GM18873 (cell line): ENCODE data around the gene RCAN1.
"Not testable (repeated sequence)": the region's sequence is repeated elsewhere in the genome, so short reads cannot be mapped to it uniquely, and the experiment has no call there.

Experiments used
- ATAC-seq: cut with Tn5 transposase; IDR thresholded peaks from one replicate; pipeline ENCODE4 v1.9.1; 2021; ENCODE audit warnings: mild to moderate bottlenecking, moderate library complexity, moderate number of reproducible peaks; ENCODE audit not compliant: unreplicated experiment, low FRiP score

RCAN1 gene

DNA sequence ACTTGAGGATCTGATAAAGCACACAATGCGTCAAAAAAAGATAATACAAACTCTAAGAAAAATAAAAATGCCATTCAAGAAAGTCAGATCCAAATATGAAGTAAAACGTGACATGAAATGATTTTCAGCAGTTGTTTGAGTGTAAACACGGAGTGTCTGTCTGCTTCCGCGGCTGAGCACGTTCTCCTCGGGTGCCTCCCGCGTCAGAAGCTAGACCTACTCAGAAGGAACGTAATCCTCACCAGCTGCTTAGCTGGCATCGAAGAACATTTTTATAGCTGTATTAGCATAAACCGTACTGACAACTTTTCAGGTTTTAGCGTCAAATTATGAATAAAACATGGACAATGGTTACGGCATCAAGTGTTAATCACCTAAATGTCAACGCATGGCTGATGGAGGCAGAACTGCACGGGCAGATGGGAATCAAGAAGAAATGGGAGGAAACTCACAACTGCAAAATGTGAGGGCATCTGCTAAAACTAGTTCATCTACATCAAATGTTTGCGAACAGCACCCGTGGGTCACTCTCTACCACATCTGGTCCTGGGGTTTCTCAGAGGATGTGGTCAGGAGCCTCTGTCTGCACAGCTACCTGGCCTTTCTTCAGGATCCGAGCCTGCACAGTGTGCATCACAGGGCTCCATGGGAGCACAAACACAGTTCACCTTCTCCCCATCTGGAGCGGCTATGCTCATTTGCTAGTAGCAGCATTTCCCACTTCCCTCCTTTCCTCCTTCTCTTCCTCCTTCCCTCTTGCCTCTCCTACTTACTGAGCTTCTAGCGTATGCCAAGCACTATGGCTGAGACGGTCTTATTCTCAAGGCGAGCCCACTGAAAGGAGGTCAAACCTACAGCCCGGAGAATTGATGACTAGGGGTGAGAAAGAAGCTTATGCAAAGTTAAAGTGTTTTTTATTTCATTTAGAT lies 40.0 kb downstream of the RCAN1 start:
- no peak for ATAC-seq

GRCh38 chr21:34571994-34572393 lies 42.9 kb downstream of the RCAN1 start:
- ATAC-seq = no peak

GRCh38 chr21:34570313-34570712 lies 44.6 kb downstream of the RCAN1 start:
- ATAC-seq = no peak

DNA sequence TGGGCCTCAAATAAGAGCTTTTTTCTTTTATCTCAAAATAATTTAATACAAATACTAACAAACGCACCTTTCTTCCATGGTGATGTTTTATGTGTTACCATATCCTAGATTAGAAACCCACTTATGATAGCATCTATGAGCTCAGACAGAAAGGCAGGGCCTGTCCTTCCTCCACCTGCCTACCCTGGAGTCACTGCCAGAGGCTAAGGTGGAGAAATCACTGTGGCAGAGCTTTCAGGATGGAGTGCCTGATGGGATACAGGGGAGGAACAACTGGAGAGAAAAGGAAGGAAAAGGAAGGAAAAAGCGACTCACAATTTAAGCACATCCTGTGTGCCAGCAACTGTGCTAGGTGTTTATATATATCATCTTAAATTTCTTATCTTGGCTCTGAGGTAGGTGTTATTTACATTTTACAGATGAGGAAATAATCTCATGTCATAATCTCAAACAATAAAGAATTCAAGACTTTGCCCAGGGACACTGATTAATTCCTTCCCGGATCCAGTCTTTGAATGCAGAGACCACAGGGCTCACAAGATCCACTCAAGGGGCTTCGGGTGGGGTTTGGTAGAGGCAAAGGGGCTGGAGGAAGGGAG lies 45.4 kb downstream of the RCAN1 start:
- no peak for ATAC-seq

DNA sequence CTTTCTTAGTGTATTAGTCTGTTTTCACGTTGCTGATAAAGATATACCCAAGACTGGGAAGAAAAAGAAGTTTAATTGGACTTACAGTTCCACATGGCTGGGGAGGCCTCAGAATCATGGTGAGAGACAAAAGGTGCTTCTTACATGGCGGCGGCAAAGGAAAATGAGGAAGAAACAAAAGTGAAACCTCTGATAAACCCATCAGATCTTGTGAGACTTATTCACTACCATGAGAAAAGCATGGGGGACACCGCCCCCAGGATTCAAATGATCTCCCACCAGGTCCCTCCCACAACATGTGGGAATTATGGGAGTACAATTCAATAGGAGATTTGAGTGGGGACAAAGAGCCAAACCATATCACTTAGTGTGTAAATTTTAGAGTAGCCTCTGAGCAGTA lies 46.1 kb downstream of the RCAN1 start:
- ATAC-seq = not testable (repeated sequence)

DNA sequence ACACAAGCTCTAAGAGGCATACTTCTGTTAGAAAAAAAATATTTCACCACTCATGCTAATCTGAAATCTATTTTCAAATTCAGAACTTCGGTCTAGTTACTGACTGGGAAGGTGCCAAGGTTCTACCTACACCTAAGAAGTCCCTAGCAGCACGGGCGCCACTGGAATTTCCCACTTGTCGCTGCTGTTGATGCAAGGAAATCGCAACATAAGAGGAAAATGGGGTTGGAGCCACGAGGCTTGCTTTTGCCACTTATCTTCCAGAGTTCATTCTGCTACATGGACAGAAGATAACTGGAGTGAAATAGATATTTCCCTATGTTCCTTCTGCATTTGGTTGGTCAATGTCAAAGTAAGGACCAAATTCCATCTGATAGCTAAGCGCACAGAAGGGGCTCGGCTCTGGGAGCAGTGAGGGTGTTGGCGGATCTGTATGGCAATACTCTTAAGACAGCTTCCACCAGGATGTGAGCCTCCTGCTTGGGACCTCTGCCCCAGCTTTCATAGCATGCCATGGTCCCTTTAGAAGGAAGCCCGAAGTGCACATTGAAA lies 47.2 kb downstream of the RCAN1 start:
- ATAC-seq = no peak

DNA sequence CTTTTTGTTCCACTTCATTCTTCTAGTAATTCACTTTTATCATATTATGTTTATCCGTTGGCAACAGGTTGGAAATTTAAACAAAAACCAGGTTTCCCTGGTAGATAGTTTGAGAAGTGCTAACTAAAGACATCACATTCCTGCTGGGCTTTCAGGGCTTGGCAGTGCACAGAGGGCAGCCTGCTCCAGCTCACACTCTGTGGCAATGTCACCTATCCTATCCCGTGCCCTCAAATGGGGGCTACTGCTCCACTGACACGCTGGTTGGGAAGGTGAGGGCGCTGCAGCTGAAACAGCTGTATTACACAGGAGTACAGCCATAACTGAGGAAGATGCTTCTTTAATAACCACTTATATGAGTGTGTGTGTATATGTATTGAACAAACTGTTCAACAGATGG lies 49.7 kb downstream of the RCAN1 start:
- ATAC-seq = no peak

- not testable (repeated sequence) for ATAC-seq
Observed at GRCh38 chr21:34563370-34563769, 51.5 kb downstream of the RCAN1 start.

- ATAC-seq = no peak
Observed at GRCh38 chr21:34561806-34562205, 53.1 kb downstream of the RCAN1 start.

DNA sequence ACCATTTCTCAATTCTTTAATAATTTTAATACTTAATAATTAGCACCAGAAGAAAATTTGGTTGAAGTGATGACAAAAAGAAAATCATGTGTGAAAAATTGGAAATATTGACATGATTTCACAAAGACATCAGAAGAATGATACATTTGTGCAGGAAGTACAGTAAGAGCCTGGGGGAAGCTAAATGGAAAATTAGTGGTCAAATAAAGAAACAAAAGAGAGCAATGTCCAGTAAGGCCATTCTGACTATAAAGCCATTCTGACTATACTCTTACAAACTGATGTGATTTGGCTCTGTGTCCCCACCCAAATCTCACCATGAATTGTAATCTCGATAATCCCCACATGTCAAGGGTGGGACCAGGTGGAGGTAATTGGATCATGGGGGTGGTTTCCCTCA lies 54.3 kb downstream of the RCAN1 start:
- no peak for ATAC-seq

DNA sequence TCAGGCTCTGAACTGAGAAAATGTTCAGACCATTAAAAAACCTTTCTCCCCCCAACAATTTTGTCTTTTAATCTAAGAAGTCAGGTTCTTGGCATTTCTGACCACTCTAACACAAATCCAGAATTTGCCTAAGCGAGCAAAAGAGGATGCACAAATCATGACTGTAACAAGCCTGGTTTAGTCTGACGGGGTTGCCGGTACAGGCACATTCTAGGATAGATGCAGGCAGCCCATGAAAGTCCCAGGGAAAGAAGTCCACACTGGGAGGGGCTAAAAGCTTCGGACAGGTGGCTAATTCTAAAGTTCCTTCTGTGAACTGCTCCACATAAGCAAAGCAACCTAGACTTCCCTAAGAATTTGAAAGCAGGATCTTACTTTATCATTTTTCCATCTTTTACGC lies 54.9 kb downstream of the RCAN1 start:
- no peak for ATAC-seq

DNA sequence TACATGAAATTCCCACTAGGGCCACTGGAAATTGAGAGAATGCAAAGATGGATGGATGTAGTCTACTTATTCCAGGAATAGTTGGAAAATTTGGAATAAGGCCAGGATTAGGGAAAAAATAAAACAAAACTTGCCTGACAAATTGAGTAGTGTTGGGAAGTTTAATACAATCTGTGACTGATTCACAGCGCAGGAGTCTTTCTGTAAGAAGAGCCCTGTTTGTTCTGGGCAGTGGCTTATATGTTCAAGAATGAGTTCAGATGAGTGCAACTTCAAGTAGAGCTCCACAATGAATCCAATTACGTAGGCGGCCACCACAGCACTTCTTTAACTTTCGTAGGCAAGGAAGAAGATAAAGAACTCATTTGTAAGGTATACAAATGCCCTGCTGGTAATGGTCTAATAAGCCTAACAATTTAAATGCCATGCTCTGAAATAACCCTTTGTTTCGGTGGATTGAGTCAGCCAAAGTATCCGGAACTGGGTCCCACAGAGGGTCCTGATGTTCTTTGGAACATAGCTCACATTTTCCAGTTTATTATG lies 55.8 kb downstream of the RCAN1 start:
- ATAC-seq = no peak

DNA sequence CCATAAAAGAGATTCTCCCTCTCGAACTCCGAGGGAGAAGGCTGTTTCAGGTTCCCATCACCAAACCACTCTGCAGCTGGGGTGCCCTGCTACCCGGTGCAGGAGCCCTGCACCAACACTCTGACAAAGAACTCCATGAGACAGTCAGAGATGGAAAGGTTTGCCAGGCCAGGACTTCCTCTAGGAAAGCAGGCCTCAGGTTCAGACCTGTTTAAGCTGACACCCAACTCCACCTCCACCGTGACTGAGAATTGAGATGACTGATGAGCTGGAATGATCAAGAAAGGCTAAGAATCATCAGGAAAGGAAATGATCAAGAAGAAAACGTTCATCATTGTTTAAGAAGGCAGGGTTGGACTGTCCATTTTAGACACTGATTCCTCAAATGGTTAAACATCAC lies 56.7 kb downstream of the RCAN1 start:
- no peak for ATAC-seq

- no peak for ATAC-seq
Observed at GRCh38 chr21:34557261-34557660, 57.7 kb downstream of the RCAN1 start.

DNA sequence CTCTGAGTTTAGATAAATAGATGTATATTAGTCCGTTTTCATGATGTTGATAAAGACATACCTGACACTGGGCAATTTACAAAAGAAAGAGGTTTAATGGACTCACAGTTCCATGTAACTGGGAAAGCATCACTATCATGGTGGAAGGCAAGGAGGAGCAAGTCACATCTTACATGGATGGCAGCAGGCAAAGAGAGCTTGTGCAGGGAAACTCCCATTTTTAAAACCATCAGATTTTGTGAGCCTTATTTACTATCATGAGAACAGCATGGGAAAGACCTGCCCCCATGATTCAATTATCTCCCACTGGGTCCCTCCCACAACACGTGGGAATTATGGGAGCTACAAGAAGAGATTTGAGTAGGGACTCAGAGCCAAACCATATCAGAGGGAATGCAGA lies 60.2 kb downstream of the RCAN1 start:
- ATAC-seq = not testable (repeated sequence)

DNA sequence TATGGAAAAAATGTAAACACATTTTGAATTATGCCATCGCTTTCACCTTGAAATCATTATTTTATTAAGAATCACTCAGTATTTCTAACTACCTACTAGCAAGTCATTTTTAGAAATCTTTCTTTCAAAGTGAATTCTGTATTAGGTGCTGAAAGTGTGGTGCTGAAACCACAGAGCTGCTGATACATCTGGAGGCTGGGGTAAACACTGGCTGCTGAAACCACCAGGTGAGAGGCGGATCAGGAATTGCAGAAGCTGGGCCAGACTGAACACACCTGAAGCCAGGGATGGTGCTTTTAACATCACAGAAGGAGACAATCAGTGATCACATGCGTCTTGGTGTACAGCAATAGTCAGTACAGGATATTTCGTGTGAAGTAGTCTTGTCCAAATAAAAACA lies 60.7 kb downstream of the RCAN1 start:
- no peak for ATAC-seq

- ATAC-seq = no peak
Observed at GRCh38 chr21:34553151-34553952, 61.6 kb downstream of the RCAN1 start.

DNA sequence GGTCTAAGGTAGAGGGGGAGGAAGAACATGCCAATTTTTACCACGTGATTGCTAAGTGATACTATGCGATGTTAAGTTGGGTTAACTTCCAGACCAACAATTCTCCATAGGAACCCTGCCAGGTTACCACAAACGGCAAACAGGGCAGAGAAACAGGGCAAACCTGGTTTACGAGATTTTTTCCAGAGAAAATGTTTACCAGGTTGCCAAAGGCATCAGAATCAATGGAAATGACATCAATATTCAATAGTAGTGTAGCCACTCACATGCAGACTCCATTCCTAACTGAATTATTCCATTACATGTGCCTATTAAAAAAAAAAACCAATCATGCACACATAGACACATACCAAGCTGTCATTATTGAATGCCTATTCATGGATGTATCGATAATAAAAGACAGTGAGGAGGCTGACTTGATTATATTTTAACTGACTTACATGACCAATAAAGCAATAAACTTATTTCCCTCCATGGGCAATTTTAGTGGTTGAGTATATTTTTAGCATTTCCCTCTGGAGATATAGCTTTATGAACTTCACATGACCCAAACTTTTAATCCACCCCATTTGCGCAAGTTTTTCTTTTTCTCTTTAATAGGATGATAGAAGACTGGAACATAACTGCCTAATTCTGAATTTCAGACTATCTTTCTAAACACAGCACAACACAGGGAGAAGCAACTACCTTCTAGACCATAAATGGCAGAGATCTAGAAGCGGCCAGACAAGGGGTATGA lies 62.4 kb downstream of the RCAN1 start:
- no peak for ATAC-seq

GRCh38 chr21:34550182-34550799 lies 64.6 kb downstream of the RCAN1 start:
- ATAC-seq = no peak
